HS-5 (cell line): ENCODE measurements around the gene PROSER2.
"Not testable (repeated sequence)": the region's sequence is repeated elsewhere in the genome, so short reads cannot be mapped to it uniquely, and the experiment has no call there.

ENCODE experiments used
- DNase-seq: peaks from one replicate; pipeline ENCODE4 v3.0.0-alpha.2; 2012; ENCODE audit warnings: low read depth

The PROSER2 gene

GRCh38 chr10:11835704-11836103 lies 12.5 kb downstream of the PROSER2 start:
- DNase-seq = no peak

- no peak for DNase-seq
Observed at GRCh38 chr10:11837372-11838161, 14.4 kb downstream of the PROSER2 start.

DNA sequence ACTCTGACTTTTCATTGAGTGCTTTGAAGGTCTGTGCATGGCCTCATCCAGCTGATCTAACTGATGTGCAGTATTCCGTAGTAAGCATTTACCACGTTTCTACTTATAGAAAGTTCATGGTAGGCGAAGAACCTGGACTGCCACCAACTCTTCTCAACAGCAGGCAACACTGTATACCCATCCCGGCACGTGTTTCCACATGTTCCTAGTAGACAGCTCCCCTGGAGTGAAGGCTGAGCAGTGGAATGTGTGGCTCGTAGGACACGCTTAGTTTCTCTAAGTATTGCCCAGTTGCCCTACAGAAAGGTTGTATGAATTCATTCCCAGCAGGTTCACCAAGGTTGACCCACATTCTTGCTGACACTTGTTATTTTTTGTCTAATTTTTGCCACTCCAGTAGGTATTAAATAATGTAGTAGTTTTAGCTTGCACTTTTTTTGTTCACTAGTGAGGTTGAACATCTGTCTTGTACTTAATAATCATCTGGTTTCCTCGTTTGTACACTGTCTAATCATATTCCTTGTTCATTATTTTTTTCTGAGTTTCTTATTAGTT lies 15.2 kb downstream of the PROSER2 start:
- no peak for DNase-seq

- DNase-seq = no peak
Observed at GRCh38 chr10:11841375-11841774, 18.2 kb downstream of the PROSER2 start.

- no peak for DNase-seq
Observed at GRCh38 chr10:11842411-11842810, 19.3 kb downstream of the PROSER2 start.

DNA sequence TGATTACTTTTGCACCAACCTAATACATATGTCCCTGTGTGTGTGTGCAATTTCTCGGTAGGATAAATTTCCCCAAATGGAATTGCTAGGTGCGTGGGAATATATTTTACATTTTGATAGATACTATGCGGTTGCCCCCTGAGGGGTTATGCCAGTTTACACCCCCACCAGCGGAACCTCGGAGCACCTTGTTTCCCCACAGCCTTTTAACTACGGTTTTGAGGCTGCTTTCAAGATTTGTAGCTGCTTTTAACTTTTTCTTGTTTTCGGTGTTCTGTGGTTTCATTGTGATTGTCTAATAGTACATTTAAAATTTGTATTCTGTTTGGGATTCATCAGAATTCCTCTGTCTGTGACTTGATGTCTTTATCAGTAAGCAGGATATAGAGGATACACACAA lies 22.0 kb downstream of the PROSER2 start:
- no peak for DNase-seq

DNA sequence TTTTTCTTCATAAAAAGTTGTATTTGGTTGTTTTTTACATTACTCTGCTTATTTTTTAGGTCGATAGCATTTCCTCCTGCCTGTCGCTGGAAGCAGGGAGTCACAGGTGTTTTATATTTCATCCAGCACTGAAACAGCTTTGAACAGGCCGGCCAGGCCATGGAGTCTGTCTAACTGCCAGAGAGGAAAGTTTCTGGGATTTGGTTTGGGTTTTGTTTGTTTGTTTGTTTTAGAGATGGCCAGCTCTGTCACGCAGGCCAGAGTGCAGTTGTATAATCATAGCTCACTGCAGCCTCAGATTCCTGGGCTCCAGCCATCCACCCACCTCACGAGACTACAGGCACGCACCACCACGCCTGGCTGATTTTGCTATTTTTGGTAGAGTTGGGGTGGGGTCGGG lies 23.4 kb downstream of the PROSER2 start:
- no peak for DNase-seq

DNA sequence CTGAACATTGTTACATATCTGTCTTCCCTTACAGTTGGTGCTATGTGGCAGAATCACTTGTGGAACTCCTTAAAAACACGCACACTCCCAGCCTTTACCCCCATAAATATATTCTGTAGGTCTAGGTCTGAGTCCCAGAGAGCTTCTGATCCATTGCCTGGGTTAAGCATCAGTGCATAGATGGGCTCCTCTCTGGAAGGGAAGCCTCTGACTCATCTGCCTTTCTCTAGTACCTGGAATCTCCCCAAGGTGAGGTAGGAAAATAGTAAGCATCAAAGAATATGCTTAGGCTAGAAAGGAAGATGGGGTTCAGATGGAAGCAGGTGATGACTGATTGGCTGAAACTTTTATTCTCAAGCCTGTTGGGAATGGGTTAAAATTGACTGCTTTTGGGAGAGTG lies 26.1 kb downstream of the PROSER2 start:
- no peak for DNase-seq

- no peak for DNase-seq
Observed at GRCh38 chr10:11849911-11850310, 26.8 kb downstream of the PROSER2 start.

GRCh38 chr10:11851910-11852309 lies 28.8 kb downstream of the PROSER2 start:
- DNase-seq = no peak

DNA sequence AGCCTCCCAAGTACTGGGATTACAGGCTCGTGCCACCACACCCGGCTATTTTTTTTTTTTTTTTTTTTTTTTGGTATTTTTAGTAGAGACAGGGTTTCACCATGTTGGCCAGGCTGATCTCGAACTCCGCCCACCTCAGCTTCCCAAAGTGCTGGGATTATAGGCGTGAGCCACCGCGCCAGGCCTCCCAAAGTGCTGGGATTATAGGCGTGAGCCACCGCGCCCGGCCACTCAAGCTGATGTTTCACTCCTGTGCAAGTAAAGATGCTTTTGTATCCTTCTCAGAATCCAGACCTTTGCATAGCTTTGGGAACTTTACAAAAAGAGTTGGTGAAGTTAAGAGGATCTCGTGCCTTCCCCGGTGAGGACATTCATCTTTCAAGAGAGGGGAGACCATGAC lies 29.5 kb downstream of the PROSER2 start:
- not testable (repeated sequence) for DNase-seq

- no peak for DNase-seq
Observed at GRCh38 chr10:11853468-11853867, 30.3 kb downstream of the PROSER2 start.

DNA sequence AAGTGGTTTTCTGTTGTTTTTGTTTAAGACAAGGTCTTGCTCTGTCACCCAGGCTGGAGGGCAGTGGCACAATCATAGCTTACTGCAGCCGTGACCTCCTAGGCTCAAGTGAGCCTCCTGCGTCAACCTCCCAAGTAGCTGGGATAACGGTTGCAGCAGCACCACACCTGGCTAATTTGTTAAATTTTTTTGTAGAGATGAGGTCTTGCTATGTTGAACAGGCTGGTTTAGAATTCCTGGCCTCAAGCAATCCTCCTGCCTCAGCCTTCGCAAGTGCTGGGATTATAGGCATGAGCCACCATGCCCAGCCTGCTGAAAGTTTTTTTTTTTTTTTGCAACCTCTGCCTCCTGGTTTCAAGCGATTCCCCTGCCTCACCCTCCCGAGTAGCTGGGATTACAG lies 31.1 kb downstream of the PROSER2 start:
- DNase-seq = no peak

DNA sequence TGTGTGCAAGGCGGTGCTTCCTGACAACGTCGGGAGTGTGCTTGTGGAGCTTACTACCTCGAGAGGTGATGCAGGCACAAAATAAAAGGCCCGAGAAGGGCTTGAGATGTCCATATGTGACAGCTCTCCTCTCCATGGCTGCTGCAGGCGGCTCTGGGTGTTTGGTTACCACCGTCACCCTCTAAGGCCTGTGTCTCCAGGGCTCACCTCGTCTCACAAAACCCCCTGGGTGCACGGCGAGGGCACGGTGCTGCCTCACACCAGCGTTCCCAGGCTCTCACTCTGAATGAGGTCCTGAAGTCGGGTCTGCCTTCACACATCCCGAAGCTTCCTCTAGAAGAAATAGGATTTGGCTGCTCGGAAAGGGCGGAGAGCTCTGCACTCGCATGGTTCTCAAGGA lies 32.9 kb downstream of the PROSER2 start:
- no peak for DNase-seq

- no peak for DNase-seq
Observed at GRCh38 chr10:11856678-11857077, 33.5 kb downstream of the PROSER2 start.

DNA sequence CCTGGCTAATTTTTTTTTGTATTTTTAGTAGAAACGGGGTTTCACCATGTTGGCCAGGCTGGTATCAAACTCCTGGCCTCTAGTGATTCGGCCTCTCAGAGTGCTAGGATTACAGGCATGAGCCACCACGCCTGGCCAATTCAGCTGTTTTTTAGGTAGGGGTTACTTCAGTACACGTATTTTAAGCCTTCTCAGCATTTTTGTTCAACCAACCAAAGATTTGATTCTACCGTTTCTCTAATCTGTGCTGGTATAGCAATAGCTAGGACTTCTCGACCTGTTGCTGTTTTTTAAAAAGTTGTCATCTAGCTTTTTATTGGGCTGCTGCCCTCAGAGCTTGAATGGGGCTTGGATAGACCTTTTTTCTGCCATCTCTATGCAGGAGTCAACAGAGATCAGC lies 34.9 kb downstream of the PROSER2 start:
- no peak for DNase-seq

GRCh38 chr10:11861341-11861740 lies 38.2 kb downstream of the PROSER2 start:
- no peak for DNase-seq

GRCh38 chr10:11861811-11862428 lies 38.8 kb downstream of the PROSER2 start:
- DNase-seq = no peak

- DNase-seq = no peak
Observed at GRCh38 chr10:11863353-11864109, 40.4 kb downstream of the PROSER2 start.

DNA sequence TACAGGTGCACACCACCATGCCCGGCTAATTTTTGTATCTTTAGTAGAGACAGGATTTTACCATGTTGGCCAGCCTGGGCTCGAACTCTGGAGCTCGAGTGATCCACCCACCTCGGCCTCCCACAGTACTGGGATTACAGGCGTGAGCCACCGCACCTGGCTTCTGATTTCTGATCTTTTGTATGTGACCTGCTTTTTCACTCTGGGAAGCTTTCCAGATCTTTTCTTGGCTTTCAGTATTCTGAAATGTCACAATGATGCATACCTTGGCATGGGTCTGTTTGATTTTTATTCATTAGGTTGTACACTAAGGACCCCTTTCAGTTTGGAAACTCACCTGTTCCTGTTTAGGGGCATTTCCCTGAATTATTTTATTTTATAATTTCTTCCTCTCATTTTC lies 41.6 kb downstream of the PROSER2 start:
- DNase-seq = no peak

GRCh38 chr10:11865561-11865960 lies 42.4 kb downstream of the PROSER2 start:
- DNase-seq = no peak

- DNase-seq = no peak
Observed at GRCh38 chr10:11866199-11866925, 43.2 kb downstream of the PROSER2 start.
